Measurements from ENCODE around the gene TIGAR. TPM values are rescaled to one million over a fixed set of nuclear protein-coding genes. Genes with fewer than 3 reads are reported as not detected.

The TIGAR gene
- total RNA-seq, 1 experiment from 2014 or later = 27.5 TPM

GRCh38 chr12:4375449-4375848 is 54.4 kb downstream of the TIGAR start:
- no peak overlapping the region for H2BK20ac ChIP-seq (ENCODE audit: low read depth, low read length, poor library complexity, severe bottlenecking)
- H2BK5ac ChIP-seq (ENCODE audit: insufficient read length, low read length) = no peak overlapping the region
- H3K18ac ChIP-seq (ENCODE audit: insufficient read length, low read depth, low read length) = no peak overlapping the region
- H3K79me2 ChIP-seq (ENCODE audit: insufficient read depth, low read length) = no peaks in the 10 kb centered on the region
- H3K14ac ChIP-seq (ENCODE audit: insufficient read depth, low read length) = no peak overlapping the region
- no peak overlapping the region for H3K56ac ChIP-seq (ENCODE audit: insufficient read length, low read depth, low read length)
- no peak overlapping the region for H2BK120ac ChIP-seq (ENCODE audit: low read depth, low read length, poor library complexity, severe bottlenecking)
- no peak overlapping the region for H3K27ac ChIP-seq (ENCODE audit: insufficient read length, low read depth, low read length)
- no peak overlapping the region for H3K4me2 ChIP-seq (ENCODE audit: insufficient read depth, insufficient read length, low read length)
- no CpG with 5 or more reads among the region's 6 CpGs for WGBS (ENCODE audit: extremely low coverage, insufficient read length, low lambda C conversion rate)
- no peaks in the 10 kb centered on the region for H3K9me3 ChIP-seq (ENCODE audit: control insufficient read depth, low read depth, low read length)
- no peaks in the 10 kb centered on the region for H4K20me1 ChIP-seq (ENCODE audit: control insufficient read depth, insufficient read depth, insufficient read length)
- no peaks in the 10 kb centered on the region for H3K79me1 ChIP-seq (ENCODE audit: insufficient read depth, low read depth, low read length, poor library complexity, severe bottlenecking)
- no peaks in the 10 kb centered on the region for H3K27me3 ChIP-seq (ENCODE audit: insufficient read depth, low read length)
- DNase-seq = no peak
- no peak overlapping the region for H2AK5ac ChIP-seq (ENCODE audit: insufficient read length, low read length)
- Mint-ChIP-seq H3K27ac (no peak overlapping the region), H3K4me3 (no peak overlapping the region), H3K4me1 (peaks cover 9% of the 10 kb centered on the region in 2 experiments), H3K27me3 (ENCODE audit: low read depth) (peaks cover 3% of the 10 kb centered on the region; the same call in 1 of the 2 replicates), H3K36me3 (ENCODE audit: insufficient read depth in 1 of 3, low read depth in 3 of 3) (no peaks in the 10 kb centered on the region; a peak in 2 of 7 replicates), H3K9me3 (peaks cover 0 to 6% of the 10 kb centered on the region in 2 experiments; a peak in 1 of 5 replicates)
- no peak overlapping the region for H2BK12ac ChIP-seq (ENCODE audit: insufficient read length, low read depth, low read length)
- peaks cover 3% of the 10 kb centered on the region for H3K23me2 ChIP-seq (ENCODE audit: insufficient read length, low read depth, low read length, poor library complexity, severe bottlenecking)
- H3K4me1 ChIP-seq (ENCODE audit: insufficient read depth, low read length) = no peaks in the 10 kb centered on the region; the same call in 1 of the 2 replicates
- no peak overlapping the region for H4K8ac ChIP-seq (replicated peaks; ENCODE audit: insufficient read length, low read depth, low read length)
- H3K23ac ChIP-seq (ENCODE audit: insufficient read length, low read depth, low read length) = no peak overlapping the region
- TF ChIP-seq, protein P1, sequence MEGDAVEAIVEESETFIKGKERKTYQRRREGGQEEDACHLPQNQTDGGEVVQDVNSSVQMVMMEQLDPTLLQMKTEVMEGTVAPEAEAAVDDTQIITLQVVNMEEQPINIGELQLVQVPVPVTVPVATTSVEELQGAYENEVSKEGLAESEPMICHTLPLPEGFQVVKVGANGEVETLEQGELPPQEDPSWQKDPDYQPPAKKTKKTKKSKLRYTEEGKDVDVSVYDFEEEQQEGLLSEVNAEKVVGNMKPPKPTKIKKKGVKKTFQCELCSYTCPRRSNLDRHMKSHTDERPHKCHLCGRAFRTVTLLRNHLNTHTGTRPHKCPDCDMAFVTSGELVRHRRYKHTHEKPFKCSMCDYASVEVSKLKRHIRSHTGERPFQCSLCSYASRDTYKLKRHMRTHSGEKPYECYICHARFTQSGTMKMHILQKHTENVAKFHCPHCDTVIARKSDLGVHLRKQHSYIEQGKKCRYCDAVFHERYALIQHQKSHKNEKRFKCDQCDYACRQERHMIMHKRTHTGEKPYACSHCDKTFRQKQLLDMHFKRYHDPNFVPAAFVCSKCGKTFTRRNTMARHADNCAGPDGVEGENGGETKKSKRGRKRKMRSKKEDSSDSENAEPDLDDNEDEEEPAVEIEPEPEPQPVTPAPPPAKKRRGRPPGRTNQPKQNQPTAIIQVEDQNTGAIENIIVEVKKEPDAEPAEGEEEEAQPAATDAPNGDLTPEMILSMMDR (conservative IDR thresholded peaks at IDR 0.05) = no peak
- H3K9ac ChIP-seq (ENCODE audit: extremely low read depth, insufficient read length, low read length) = no peak overlapping the region
- no peak overlapping the region for H3K4ac ChIP-seq (ENCODE audit: low read depth, low read length)
- no peak overlapping the region for H3T11ph ChIP-seq (ENCODE audit: low read length)
- no peak overlapping the region for H4K91ac ChIP-seq (ENCODE audit: insufficient read length, low read depth, low read length)
- no peak overlapping the region for H2AFZ ChIP-seq (ENCODE audit: low read length)
- H2BK15ac ChIP-seq (ENCODE audit: low read depth, low read length) = no peak overlapping the region
- H4K5ac ChIP-seq (ENCODE audit: insufficient read length, low read depth, low read length) = no peak overlapping the region
